HG03565 (cell line): ENCODE results near the gene UPK3B.
"Not testable (repeated sequence)": the region's sequence is repeated elsewhere in the genome, so short reads cannot be mapped to it uniquely, and the experiment has no call there.

Source experiments
- ATAC-seq: cut with Tn5 transposase; IDR thresholded peaks from one replicate; pipeline ENCODE4 v1.9.1; 2021; ENCODE audit warnings: mild to moderate bottlenecking, moderate library complexity; ENCODE audit not compliant: unreplicated experiment

UPK3B gene

DNA sequence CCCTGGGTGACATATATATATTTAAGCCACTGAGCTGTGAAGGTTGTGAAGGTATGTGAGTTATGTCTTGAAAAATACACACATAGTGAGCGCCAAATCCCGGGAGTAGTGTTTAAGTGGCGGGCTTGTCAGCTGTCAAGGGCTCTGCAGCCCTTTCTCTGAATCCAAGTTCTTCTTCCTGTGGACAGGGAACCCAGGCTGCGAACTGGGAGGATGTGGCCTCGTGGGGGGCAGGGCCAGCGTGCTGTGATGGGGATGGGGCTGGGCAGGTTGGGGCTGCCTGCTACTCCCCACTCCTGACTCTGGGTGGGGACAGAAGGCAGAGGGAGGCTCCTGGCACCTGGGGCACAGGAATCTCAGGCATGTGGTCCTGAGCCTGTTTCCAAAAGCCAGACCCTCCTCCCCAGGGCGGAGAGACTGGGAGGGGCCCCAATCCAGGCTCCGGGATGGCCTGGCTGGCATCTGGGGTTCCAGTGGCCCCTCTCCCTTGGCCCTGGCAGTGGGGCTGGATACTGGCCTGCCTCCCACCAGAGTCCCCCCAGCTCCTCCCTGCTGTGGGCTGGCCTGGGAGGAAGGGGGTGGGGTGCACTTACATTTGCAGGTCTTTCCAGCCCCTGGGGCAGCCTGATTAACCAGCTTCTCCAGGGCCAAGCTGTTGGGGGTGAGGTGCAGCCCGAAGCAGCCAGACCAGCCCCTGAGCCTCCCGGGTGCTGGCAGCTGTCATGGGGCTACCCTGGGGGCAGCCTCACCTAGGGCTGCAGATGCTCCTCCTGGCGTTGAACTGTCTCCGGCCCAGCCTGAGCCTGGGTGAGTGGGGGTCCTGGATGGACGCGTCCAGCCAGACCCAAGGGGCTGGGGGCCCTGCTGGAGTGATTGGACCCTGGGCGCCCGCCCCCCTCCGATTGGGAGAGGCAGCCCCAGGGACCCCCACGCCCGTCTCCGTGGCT is at the start of gene UPK3B:
TSS of gene UPK3B (plus strand) at position 622 of the 947 bp plus-strand sequence. CDS start at position 723, 101 bp downstream.
- no peak for ATAC-seq

DNA sequence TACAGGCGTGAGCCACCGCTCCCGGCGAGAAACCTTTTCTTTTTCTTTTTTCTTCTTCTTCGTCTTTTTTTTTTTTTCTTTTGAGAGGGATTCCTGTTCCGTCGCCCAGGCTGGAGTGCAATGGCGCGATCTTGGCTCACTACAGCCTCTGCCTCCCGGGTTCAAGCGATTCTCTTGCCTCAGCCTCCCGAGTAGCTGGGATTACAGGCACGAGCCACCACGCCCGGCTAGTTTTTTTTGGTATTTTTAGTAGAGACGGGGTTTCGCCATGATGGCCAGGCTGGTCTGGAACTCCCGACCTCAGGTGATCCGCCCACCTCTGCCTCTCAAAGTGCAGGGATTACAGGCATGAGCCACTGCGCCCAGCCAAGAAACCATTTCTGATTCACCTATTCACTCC is 49.6 kb upstream of the UPK3B start:
- not testable (repeated sequence) for ATAC-seq

DNA sequence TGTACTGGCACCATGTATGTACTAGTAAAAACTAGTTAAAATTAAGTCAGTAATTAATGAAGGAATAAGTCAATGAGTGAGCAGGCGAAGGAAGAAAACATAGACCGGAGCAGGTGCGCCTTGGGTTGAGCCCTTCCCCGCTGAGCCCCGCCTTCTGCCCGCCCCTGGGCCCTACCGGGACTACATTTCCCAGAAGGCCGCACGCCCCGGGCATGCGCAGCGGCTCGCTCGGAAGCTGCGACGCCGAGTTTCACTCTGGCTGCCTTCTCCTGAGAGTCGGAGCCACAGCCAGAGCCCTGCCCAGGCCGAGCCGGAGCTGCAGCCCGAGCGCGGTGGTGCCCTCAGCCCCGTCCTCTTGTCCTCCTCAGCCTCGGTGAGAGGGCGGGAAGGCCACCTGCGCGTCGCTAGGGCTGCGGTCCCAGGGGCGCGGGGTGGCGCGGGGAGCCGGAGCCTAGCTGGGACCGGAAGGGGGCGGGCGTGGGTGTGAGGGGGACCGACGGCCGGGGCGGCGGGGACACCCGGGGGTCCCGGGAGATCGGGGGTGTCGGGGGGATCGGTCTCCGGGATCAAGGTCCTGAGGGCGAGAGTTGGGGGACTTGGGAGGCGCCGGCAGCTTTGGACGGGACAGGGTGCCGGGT is 48.8 kb upstream of the UPK3B start, which contains the start of gene DTX2:
TSS of gene DTX2 (plus strand) at position 246 of the 638 bp plus-strand sequence. CDS start 18,801 bp downstream, outside the sequence.
- peak; percentile 96 for ATAC-seq

DNA sequence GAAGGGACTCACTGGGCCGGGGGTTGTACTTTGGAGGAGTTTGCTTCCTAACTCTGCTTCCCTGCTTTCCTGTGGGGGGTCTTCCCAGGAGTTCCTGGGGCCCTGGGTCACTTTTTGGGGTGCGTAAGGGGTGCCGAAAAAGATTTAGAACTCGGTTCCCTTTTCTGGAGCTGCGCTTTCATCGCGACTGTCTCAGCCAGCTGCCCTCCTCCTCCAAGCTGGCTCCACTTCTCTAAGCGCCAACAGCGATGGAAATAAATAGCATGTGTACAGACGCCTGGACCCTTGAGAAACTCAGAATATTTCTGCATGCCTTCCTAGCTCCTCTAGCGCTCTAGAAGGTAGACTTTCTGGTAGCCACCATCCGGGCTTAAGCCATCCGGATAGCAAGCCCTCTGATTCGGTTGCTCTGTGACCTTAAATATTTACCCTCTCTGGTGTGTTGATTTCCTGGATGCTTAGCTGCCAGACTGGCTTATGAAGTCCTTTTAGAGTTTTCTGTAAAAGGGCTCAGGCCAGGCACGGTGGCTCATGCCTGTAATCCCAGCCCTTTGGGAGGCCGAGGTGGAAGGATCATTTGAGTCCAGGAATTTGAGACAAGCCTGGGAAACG is 48.0 kb upstream of the UPK3B start:
- ATAC-seq, result not testable (repeated sequence)

DNA sequence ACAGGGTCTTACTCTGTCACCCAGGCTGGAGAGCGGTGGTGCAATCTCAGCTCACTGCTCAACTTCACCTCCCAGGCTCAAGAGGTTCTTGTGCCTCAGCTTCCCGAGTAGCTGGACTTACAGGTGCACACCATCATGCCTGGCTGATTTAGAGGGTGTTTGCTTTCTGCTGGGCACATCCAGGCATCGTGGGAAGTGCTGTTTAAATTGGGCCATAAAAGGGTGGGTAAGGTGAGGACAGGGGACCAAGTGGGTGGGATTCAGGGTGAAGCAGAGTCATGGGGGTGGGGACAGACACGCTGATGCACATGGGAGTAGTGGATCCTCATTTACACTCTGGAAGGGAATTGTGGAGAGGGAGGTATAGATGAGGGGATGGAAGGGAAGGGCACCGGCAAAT is 45.4 kb upstream of the UPK3B start:
- not testable (repeated sequence) for ATAC-seq

DNA sequence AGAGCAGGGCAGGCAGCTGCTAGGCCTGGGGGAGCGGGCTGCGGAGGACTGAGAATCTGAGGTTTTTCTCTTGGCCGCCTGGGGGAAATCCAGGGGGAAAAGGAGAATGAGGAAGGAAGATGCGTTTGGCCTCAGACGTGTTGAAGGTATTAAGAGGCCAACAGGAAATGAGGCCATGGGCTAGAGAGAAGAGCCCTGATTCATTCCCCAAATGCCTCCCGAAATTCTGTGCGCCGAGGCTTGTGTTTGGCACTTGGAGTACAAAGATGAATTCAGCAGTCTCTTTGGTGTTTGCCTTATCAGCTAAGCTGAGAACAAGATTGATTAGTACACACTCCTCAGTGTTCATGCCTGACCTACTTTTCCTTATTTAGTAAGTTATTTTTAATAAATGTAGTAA is 44.4 kb upstream of the UPK3B start:
- ATAC-seq, result not testable (repeated sequence)

DNA sequence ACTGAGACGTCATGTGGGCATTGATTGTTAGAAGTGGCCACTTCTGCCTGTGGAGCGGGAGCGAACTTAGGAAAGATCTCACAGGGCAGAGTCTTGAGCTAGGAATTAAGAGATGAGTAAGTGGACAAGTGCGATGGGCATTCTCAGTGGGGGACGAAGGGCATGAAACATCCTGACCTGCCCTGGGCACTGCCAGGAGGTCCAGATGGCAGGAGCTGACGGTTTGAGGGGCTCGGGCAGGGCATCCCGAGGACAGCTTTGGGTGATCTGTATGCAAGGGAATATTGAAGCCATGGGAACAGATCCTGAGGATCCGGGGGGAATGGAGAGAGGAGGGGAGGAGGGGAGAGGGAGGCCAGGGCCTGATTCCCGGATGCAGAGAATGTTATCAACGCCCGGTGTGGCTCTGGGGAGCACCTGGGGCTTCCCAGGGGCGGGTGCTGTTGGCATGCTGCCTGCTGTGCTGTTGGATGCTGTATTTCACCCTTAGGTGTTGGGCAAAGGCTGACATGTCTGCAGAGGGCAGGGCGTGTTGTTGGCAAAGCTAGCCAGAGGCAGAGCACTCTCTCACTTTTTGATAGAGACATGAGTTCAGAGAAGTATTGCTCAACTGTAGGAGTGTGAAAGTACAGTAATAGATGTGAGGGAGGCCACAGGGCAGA is 42.5 kb upstream of the UPK3B start:
- ATAC-seq, result not testable (repeated sequence)

DNA sequence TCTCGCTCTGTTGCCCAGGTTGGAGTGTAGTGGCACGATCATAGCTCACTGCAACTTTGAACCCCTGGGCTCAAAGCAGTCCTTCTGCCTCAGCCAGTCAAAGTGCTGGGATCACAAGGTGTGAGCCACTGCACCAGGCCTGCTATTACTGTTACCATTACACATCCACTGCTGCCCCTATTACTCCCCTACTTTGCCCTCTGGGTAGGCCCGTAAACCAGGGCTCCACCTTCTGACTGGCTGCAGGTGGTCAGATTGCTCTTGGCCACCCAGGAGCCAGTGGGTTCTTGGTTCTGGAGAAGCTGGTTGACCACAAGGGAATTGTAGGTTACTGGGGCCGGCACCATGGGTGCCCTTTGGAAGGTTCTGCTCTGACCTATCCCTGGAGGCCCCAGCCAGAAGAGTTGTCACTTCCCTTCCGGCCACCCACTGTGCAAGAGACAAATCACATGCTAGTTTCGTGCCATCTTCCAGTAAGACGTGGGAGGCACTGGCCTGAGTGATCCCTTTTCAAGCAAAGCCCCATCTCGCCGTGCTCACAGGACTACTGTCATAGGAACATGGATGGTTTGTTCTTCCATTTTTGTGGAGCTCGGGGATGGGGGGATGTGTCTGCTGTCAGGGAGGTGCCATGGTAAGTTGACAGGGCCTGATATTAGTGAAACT is 38.7 kb upstream of the UPK3B start:
- not testable (repeated sequence) for ATAC-seq

DNA sequence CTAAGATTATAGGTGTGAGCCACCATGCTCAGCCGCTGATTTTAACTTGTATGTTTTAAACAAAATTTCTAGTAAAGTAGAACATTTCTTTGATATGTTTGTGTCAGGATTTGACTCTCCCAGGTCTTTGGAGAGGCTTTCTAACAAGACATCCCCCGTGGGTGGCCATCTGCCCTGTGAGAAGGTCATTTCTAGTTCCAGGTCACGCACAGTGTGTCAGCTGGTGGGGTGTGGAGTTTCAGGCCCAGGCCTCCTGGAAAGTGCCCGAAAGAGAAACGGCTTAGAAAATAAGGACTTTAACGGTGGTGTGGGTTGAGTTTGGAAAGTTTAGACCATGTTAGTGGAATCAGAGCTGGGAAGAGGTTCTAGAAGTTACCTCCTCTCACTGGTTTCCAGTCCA is 37.3 kb upstream of the UPK3B start:
- not testable (repeated sequence) for ATAC-seq

DNA sequence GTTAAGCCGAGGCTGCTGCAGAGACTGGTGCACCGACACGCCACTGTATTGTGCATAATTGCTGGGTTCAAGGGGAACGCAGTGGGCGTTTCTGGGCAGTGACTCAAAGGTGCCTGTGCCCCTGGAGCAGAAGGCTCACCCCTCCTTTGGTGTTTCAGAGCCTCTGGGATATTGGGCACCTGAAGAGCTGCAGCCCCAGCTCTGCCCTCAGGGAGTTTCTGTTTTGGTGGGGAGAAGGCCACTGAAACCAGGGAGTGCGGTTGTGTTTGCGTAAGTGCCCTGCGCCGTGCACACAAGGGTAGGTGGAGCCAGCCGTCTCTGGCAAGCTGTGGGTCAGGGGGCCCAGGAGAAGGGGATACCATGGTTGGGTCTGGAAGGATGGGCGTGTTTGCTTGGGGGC is 34.1 kb upstream of the UPK3B start:
- not testable (repeated sequence) for ATAC-seq

DNA sequence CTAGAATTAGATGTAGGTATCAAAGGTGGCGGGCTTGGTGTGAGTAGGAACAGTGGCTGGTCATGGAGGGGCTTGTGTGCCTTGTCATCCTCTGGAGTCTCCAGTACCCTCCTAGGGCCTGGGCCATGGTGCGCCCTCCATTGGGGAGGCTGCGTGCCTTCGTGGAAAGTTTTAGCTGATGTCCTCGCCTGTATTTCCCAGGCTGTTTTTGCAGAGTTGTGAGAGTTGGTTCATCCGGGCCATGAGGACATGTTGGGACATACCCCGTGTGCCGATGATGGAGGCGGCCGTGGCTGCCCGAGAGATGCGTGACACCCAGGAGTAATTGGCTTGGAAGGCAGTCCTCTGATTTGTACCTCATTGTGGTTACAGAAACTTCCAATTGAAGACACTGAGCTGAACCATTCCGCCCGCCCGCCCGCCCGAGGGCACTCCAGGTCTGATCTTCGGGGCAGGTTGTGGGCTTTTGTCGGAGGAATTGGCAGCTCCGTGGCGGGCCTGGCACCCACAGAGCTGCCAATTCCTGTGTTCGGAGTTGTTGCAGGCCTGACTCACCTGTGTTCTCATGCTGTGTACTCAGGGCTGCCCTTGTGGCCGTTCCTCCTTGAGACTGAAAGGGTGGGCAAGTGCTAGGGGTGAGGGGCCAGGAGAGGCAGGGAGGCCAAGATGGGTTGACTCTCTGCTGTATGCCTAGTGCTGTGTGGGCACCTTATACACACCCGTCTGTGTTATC is 33.4 kb upstream of the UPK3B start:
- ATAC-seq, result not testable (repeated sequence)

DNA sequence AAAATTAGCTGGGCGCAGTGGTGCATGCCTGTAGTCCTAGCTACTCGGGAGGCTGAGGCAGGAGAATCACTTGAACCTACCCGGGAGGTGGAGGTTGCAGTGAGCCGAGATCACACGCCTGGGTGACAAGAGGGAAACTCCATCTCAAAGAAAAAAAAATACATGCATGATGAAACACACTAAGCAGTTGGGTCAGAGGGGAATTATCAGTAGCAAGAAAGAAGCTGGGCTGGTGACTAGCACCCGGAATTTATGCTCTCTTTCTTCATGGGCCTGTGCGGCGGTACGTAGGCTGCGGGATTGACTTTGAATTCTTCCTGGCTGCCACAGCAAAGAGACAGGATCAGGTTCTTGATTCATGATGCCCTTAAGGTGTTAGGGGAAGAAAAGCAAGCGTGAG is 30.7 kb upstream of the UPK3B start:
- not testable (repeated sequence) for ATAC-seq

DNA sequence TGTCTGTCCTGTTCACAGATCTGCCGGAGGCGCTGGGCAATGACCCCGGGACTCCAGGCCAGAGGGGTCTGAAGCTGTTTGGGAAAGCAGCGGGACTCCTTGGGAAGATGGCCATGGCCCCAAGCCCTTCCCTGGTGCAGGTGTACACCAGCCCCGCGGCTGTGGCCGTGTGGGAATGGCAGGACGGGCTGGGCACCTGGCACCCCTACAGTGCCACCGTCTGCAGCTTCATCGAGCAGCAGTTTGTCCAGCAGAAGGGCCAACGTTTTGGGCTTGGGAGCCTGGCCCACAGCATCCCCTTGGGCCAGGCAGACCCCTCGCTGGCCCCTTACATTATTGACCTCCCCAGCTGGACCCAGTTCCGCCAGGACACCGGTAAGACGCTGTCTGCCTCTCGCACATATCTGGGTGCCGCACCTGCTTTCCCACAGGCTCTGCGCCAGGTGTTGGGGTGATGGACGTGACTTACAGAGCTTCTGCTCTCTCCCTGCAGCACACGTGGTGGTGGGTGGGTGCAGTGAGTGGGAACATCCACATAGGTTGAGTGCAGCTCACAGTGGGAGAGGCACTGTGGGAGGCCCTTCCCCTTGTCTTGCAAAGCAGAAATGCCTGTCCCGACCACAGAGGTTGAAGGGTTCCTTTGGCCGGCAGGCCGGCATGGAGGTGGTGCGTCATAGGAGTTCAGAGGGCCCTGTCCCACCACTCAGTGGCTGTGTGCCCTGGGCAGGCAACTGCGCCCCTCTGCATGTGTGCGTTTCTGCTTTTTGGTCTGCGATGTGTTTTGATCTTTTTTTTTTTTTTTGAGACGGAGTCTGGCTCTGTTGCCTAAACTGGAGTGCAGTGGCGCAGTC is 29.7 kb upstream of the UPK3B start:
- not testable (repeated sequence) for ATAC-seq

DNA sequence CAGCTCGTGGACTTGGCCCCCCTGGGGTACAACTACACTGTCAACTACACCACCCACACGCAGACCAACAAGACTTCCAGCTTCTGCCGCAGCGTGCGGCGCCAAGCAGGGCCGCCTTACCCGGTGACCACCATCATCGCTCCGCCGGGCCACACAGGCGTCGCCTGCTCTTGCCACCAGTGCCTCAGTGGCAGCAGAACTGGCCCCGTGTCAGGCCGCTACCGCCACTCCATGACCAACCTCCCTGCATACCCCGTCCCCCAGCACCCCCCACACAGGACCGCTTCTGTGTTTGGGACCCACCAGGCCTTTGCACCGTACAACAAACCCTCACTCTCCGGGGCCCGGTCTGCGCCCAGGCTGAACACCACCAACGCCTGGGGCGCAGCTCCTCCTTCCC is 27.7 kb upstream of the UPK3B start:
- not testable (repeated sequence) for ATAC-seq

DNA sequence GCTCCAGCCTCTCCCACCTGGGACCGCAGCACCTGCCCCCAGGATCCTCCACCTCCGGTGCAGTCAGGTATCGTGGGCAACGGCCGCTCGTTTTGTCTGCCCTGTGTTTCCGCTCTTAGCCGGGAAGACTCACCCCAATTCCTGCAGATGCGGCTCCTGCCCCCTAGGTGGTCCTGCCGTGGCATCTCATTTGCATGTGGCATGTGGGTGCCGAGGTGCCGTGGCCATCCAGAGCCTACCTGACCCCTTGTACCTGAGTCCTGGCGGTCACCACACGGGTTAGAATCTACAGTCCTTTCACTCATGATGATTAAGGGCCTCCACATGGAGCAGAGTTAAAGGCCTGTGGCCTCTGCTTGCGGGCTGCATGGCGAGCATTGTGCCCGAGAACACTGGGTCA is 27.3 kb upstream of the UPK3B start:
- not testable (repeated sequence) for ATAC-seq

DNA sequence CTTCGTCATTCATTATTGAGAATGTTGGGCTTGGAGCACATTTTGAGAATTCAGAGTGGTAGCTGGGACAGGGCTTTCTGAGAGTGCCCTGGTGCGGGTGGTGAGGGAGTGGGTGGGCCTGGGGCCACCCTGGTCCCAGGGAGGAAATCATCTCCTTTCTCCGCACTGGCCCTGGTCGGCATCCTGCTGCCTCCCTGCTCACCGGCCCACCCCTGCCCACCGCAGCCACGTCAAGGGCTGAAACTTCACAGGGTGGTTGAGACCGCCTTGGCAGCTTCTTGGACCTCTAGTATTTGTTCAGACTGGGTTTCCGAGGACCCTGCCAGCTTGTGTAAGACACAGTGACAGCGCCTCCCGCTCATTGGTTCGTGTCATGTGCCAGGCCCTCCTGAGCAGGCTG is 25.9 kb upstream of the UPK3B start:
- not testable (repeated sequence) for ATAC-seq

DNA sequence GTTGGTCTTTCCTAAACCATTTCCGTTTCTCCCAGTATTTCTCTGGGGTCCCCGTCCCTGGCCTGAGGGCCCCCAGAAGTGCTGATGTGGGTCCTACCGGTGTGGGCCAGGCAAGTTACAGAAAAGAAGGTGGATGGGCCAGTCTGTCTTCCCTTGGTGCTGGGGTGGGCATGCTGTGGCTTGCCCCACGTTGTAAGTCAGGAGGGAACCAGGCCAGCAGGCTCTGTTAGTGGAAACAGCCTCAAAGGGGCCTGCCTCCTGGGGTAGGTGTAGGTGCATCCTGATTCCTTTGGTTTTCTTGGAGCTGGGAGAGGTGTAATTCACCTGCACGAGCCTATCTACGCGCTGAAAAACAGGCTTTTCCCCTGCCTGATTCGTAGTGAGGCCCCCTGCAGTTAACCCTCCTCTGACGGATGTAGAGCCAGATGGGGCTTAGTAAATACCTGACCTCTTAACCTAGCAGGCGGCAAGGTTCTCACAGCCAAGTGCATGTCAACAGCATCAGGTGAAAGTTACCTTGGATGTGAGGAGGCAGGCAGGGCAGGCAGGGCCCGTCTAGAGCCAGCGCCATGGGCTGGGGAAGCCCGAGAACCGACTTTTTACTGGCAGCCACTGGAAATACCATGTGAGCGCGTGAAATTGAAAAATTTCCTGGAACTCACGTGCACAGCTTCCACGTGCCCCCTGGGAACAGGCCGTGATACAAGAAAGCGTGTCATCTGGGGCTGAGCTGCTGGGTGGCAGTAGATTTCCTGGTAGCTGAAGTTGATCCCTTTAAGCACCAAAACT is 24.3 kb upstream of the UPK3B start:
- peak; percentile 1 for ATAC-seq

DNA sequence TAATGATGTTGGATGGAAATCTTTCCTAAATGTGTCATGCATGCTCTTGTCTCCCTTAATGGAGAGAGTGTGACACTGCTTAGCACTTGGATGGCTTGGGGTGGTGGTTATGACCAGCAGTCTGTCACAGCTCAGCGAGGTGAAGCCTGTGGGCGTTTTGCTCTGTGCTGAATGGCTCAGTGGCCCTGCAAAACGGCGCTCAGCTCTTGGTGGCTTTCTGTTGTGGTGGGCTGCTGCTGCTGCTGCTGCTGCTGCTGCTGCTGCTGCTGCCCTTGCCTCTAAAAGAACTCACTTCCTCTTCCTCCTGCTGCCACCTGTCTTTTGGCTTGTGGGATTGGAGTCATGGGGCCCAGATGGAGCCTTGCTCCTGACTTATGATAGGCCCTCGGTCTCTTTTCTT is 23.7 kb upstream of the UPK3B start:
- ATAC-seq, result peak; percentile 97
